ENCODE measurements around the gene PRKRA. TPM values are rescaled to one million over a fixed set of nuclear protein-coding genes. Genes with fewer than 3 reads are reported as not detected.

PRKRA gene
- total and polyA plus RNA-seq, 2 donors (not counting 3 experiments of a cell fraction or from before 2014, with no cell fraction given), result 31.0 to 46.6 TPM

GRCh38 chr2:178414266-178415247, 36.4 kb downstream of the PRKRA start:
- BruUV-seq (replicated peaks), result TSS peak; percentile 80
- dilution Hi-C loops (cut with MboI; ENCODE audit: extremely low pct_ligation_motif_present, low sequenced_read_pairs) (no loop called here), intact Hi-C loops (cut with micrococcal nuclease) (loop anchor here (1.0 to 5.0 kb wide), 8 partner anchors 17 to 432 kb away; partner anchors contain the start of genes OSBPL6, PJVK, PLEKHA3 and PRKRA)
- CTCF ChIA-PET, result interaction anchor here (0.6 to 5.3 kb wide), 54 partner anchors 9 to 432 kb away, joined by 3 to 122 read pairs (median 5); partner anchors contain the start of genes PJVK, PLEKHA3, PRKRA and RBM45
- TF ChIP-seq MYC (IDR thresholded peaks at IDR 0.05; ENCODE audit: low read depth, low read length), result no peak
- TF ChIP-seq EZH2 (IDR thresholded peaks at IDR 0.05; ENCODE audit: borderline replicate concordance, low read depth, low read length, severe bottlenecking), result no peak
- peak; percentile 54 for TF ChIP-seq POLR2AphosphoS5 (IDR thresholded peaks at IDR 0.05; ENCODE audit: insufficient read depth, low read depth, low read length)
- TF ChIP-seq GATA2 (IDR thresholded peaks at IDR 0.05; ENCODE audit: insufficient read depth, insufficient read length, low read depth, low read length), result no peak
- no peak for TF ChIP-seq JUN (IDR thresholded peaks at IDR 0.05; ENCODE audit: borderline replicate concordance, insufficient read depth, insufficient read length, low read depth)
- TF ChIP-seq POLR2A (IDR thresholded peaks at IDR 0.05; ENCODE audit: low read depth, low read length), result peak; percentile 86
- TF ChIP-seq MAX (IDR thresholded peaks at IDR 0.05; ENCODE audit: insufficient read depth, insufficient read length), result peak; percentile 62
- no peak for TF ChIP-seq FOS (IDR thresholded peaks at IDR 0.05; ENCODE audit: borderline replicate concordance, insufficient read depth, low read length)
- TF ChIP-seq CTCF (IDR thresholded peaks at IDR 0.05; ENCODE audit: extremely low read depth in 1 of 2, insufficient read depth in 1 of 2, low read depth in 1 of 2, low read length in 2 of 2), result peak; percentile 90 to 94
- Histone ChIP-seq H4K20me1 (replicated peaks; ENCODE audit: control insufficient read depth, extremely low read depth, insufficient read depth, low read length) (no peaks in the 10 kb centered on the region), H3K4me1 (ENCODE audit: control insufficient read depth, extremely low read depth, insufficient read depth, low read length) (peaks cover 13% of the 10 kb centered on the region), H3K9ac (replicated peaks; ENCODE audit: extremely low read depth, insufficient read depth, low read length) (peak overlapping the region; percentile 95), H3K4me3 (replicated peaks in 1 of 3; ENCODE audit: insufficient read depth in 1 of 3, low read depth in 1 of 3, low read length in 3 of 3) (peak overlapping the region; percentile 49 to 91 (median 69)), H3K27ac (ENCODE audit: insufficient read depth, low read depth, low read length) (peak overlapping the region; percentile 91), H3K36me3 (ENCODE audit: control insufficient read depth in 2 of 2, extremely low read depth in 1 of 2, insufficient read depth in 2 of 2, low read length in 2 of 2) (peaks cover 0 to 2% of the 10 kb centered on the region in 2 experiments), H3K4me2 (ENCODE audit: insufficient read depth, low read length) (peak overlapping the region; percentile 93), H3K9me1 (replicated peaks; ENCODE audit: control insufficient read depth, extremely low read depth, insufficient read depth, low read length) (no peaks in the 10 kb centered on the region), H2AFZ (ENCODE audit: low read depth, low read length) (peak overlapping the region; percentile 84), H3K9me3 (replicated peaks; ENCODE audit: control insufficient read depth, insufficient read depth, low read length) (no peaks in the 10 kb centered on the region), H3K79me2 (ENCODE audit: control insufficient read depth, insufficient read depth, low read length) (no peaks in the 10 kb centered on the region), H3K27me3 (ENCODE audit: control insufficient read depth in 2 of 2, insufficient read depth in 2 of 2, low read length in 2 of 2) (no peaks in the 10 kb centered on the region)
- FAIRE-seq (peak; percentile 91), DNase-seq (ENCODE audit: low read depth, low spot score) (peak; percentile 94)
- POLR2A ChIA-PET, result interaction anchor here (0.5 to 2.7 kb wide), 6 partner anchors 10 to 303 kb away, joined by 3 to 15 read pairs (median 4); partner anchors contain the start of genes PJVK, PRKRA and RBM45

Data from endothelial cell of umbilical vein (primary cell).